CD4-positive, alpha-beta T cell (primary cell): ENCODE data around the gene MMRN1. TPM values are rescaled to one million over a fixed set of nuclear protein-coding genes. Genes with fewer than 3 reads are reported as not detected.

Source experiments
- ATAC-seq: fragments of 200-7000 bp; cut with Tn5 transposase; one replicate; pipeline ENCODE4 v1.10.0; 2022; ENCODE audit warnings: mild to moderate bottlenecking; ENCODE audit not compliant: poor library complexity
- CTCF ChIA-PET: fragments of 350-600 bp; sonication (Branson Sonifier 250); formaldehyde crosslinking; loops from one replicate; lab custom pipeline; 2021; ENCODE audit warnings: antibody characterized with exemption, inconsistent platforms; lab: Charles Lee
- POLR2A ChIA-PET: fragments of 350-600 bp; sonication (Branson Sonifier 250); formaldehyde crosslinking; loops from one replicate; lab custom pipeline; 2021; ENCODE audit warnings: antibody characterized with exemption, inconsistent platforms; lab: Charles Lee
- DNase-seq, 14 experiments: peaks; one replicate each; pipeline ENCODE4 v3.0.0-alpha.2; 2013 to 2020; ENCODE audit warnings: mixed read lengths in 2 of 14
- H3K27ac ChIP-seq, 2 donors: one replicate each; pipeline versions ENCODE4 v1.5.1 to v1.7.0; 2013; ENCODE audit warnings: low read length in 2 of 2, low read depth in 1 of 2, mild to moderate bottlenecking in 1 of 2
- H3K27me3 ChIP-seq, 2 experiments: 1 replicate in 1 of 2; 2 replicates in 1 of 2; pipeline versions ENCODE4 v1.6.1 to v1.7.0; 2013; ENCODE audit warnings: low read length in 2 of 2, control low read depth in 1 of 2, mild to moderate bottlenecking in 1 of 2, moderate library complexity in 1 of 2; ENCODE audit not compliant: insufficient read depth in 2 of 2, control insufficient read depth in 1 of 2
- H3K36me3 ChIP-seq: one replicate; pipeline ENCODE4 v1.6.1; 2013; ENCODE audit warnings: low read length, control low read depth; ENCODE audit not compliant: insufficient read depth
- H3K4me1 ChIP-seq: one replicate; pipeline ENCODE4 v1.6.1; 2013; ENCODE audit warnings: low read length, control low read depth; ENCODE audit not compliant: insufficient read depth
- H3K4me3 ChIP-seq: one replicate; pipeline ENCODE4 v1.5.1; 2013; ENCODE audit warnings: mild to moderate bottlenecking, low read length, moderate library complexity
- H3K9me3 ChIP-seq, 2 experiments: 1 replicate in 1 of 2; 2 replicates in 1 of 2; pipeline versions ENCODE4 v1.6.1 to v1.7.0; 2013; ENCODE audit warnings: low read length in 2 of 2, mild to moderate bottlenecking in 2 of 2, control low read depth in 1 of 2, moderate library complexity in 1 of 2; ENCODE audit not compliant: control insufficient read depth in 1 of 2, insufficient read depth in 1 of 2
- H3K27ac Mint-ChIP-seq: one replicate; pipeline ENCODE4 v1.8.0; 2020; ENCODE audit warnings: mixed read lengths
- H3K27me3 Mint-ChIP-seq: one replicate; pipeline ENCODE4 v1.8.0; 2021; ENCODE audit warnings: mixed read lengths
- H3K36me3 Mint-ChIP-seq: one replicate; pipeline ENCODE4 v1.8.0; 2021; ENCODE audit warnings: low read depth, mixed read lengths
- H3K4me1 Mint-ChIP-seq: one replicate; pipeline ENCODE4 v1.8.0; 2021; ENCODE audit warnings: low read depth, mixed read lengths
- H3K4me3 Mint-ChIP-seq: one replicate; pipeline ENCODE4 v1.8.0; 2020; ENCODE audit warnings: mild to moderate bottlenecking, mixed read lengths
- H3K9me3 Mint-ChIP-seq: one replicate; pipeline ENCODE4 v1.8.0; 2020; ENCODE audit warnings: mixed read lengths
- CTCF ChIP-seq: fragments of 200-600 bp; IDR thresholded peaks from one replicate; pipeline ENCODE4 v1.8.0; 2022; ENCODE audit warnings: antibody characterized with exemption, mild to moderate bottlenecking
- intact Hi-C, 2 experiments: fragments of 100-400 bp; cut with DNase I in 1 of 2; cut with micrococcal nuclease in 1 of 2; formaldehyde crosslinking; loops; one replicate each; pipeline versions ENCODE4 v1.15.1 to v1.9.0; 2023 to 2025; cut with DNase I, micrococcal nuclease
- total RNA-seq, 174 experiments: library from RNA in 2 of 174; stranded (reverse) in 2 of 174; gene quantifications; one replicate each; pipeline ENCODE4 v1.2.3 and lab custom pipeline; 2021 to 2026

Gene MMRN1
- total RNA-seq, 2 experiments from 2014 or later = 0.19 to 0.22 TPM

DNA sequence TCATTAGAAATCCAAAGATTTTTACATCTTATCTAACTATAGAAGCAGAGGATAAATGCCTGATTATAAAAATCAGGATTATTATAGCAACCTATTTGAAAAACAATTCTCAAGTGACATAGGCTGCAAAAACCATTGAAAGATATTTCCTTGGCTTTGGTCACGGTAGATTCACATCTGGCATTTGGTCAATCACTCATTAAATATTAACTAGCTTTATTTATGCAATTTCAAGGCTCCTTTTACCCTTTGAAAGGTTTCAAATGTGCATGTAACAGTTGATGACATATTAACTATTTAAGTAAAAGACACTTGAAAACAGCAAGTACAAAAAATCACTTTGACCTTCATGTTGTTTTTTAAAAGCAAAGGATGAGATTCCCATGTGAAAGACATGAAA lies 98.1 kb downstream of the MMRN1 start:
- no peaks in the 10 kb centered on the region for H3K36me3 Mint-ChIP-seq
- no peak for ATAC-seq
- POLR2A ChIA-PET = no interaction called here
- Histone ChIP-seq H3K27ac (no peak overlapping the region), H3K36me3 (no peaks in the 10 kb centered on the region), H3K27me3 (no peaks in the 10 kb centered on the region), H3K4me1 (no peaks in the 10 kb centered on the region), H3K9me3 (no peaks in the 10 kb centered on the region), H3K4me3 (no peak overlapping the region)
- intact Hi-C loops = no loop called here
- CTCF ChIA-PET = no interaction called here
- H3K4me3 Mint-ChIP-seq = no peak overlapping the region
- no peak overlapping the region for H3K27ac Mint-ChIP-seq
- no peak for TF ChIP-seq CTCF
- no peak for DNase-seq
- peaks cover 26% of the 10 kb centered on the region for H3K27me3 Mint-ChIP-seq
- peaks cover 5% of the 10 kb centered on the region for H3K9me3 Mint-ChIP-seq
- no peaks in the 10 kb centered on the region for H3K4me1 Mint-ChIP-seq

DNA sequence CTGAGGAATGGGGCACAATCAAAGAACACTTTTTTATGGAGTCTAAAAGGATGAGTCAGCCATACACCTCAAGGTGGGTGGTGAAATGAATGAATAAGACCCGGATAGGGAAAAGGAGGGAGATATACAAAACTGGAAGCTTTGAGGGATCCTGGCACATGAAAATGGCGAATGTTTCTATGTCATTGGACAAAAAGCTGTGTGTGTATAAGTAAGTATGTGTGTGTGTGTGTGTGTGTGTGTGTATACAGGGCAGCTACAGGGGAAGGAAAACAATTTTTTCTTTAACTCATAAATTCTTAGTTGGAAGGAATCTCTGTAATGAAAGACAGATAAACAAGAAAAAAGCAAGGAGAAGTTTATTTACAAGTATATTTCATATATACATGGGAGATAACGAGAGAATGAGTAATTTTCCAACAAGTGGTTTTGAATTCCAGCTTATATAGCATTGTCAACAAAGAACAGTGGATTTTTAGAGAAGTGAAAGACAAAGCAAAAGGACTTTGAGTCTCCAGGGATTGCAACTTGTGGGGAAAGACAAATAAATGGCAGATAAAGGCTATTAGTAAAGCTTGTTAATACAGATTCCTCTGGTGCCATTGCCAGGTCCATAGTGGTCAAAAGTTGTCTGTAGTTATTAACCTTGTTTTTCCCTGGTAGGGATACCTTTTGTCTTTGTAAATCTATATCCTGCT lies 99.7 kb downstream of the MMRN1 start:
- no peaks in the 10 kb centered on the region for H3K4me1 Mint-ChIP-seq
- no peak overlapping the region for H3K4me3 ChIP-seq
- peaks cover 30% of the 10 kb centered on the region for H3K27me3 Mint-ChIP-seq
- H3K4me3 Mint-ChIP-seq = no peak overlapping the region
- no peaks in the 10 kb centered on the region for H3K9me3 ChIP-seq
- ATAC-seq = no peak
- TF ChIP-seq CTCF = no peak
- no peaks in the 10 kb centered on the region for H3K9me3 Mint-ChIP-seq
- H3K36me3 Mint-ChIP-seq = no peaks in the 10 kb centered on the region
- no peaks in the 10 kb centered on the region for H3K4me1 ChIP-seq
- intact Hi-C loops = no loop called here
- no peak overlapping the region for H3K27ac Mint-ChIP-seq
- CTCF ChIA-PET = no interaction called here
- DNase-seq = no peak
- no peaks in the 10 kb centered on the region for H3K27me3 ChIP-seq
- POLR2A ChIA-PET = no interaction called here
- no peak overlapping the region for H3K27ac ChIP-seq
- H3K36me3 ChIP-seq = no peaks in the 10 kb centered on the region

- no peaks in the 10 kb centered on the region for H3K36me3 ChIP-seq
- intact Hi-C loops = no loop called here
- Mint-ChIP-seq H3K9me3 (no peaks in the 10 kb centered on the region), H3K4me1 (no peaks in the 10 kb centered on the region), H3K4me3 (no peak overlapping the region), H3K36me3 (no peaks in the 10 kb centered on the region), H3K27ac (no peak overlapping the region), H3K27me3 (peaks cover 30% of the 10 kb centered on the region)
- H3K4me1 ChIP-seq = no peaks in the 10 kb centered on the region
- no peak for TF ChIP-seq CTCF
- POLR2A ChIA-PET = no interaction called here
- H3K27ac ChIP-seq = no peak overlapping the region
- no peaks in the 10 kb centered on the region for H3K9me3 ChIP-seq
- H3K4me3 ChIP-seq = no peak overlapping the region
- DNase-seq (no peak), ATAC-seq (no peak)
- no peaks in the 10 kb centered on the region for H3K27me3 ChIP-seq
- CTCF ChIA-PET = no interaction called here
Measured at GRCh38 chr4:89995006-89995405, 100.4 kb downstream of the MMRN1 start.
